HepG2 (cell line): ENCODE results near the gene PLET1. TPM values are rescaled to one million over a fixed set of nuclear protein-coding genes. Genes with fewer than 3 reads are reported as not detected.

ENCODE experiments used
- BHLHE40 ChIP-seq: IDR thresholded peaks from 2 replicates; pipeline ENCODE4 v1.6.1; 2011; ENCODE audit warnings: low read length, improper control_type of control experiment
- CENPX ChIP-seq: sonication (generic); formaldehyde crosslinking; IDR thresholded peaks from 2 replicates; pipeline ENCODE4 v1.9.0; 2021; ENCODE audit warnings: mild to moderate bottlenecking, missing genetic modification reagents, moderate library complexity
- DBP ChIP-seq: sonication (generic); formaldehyde crosslinking; IDR thresholded peaks from 2 replicates; pipeline ENCODE4 v1.4.0; 2020; ENCODE audit warnings: missing genetic modification reagents; ENCODE audit errors: not compliant biosample characterization
- ETV6 ChIP-seq: sonication (generic); formaldehyde crosslinking; conservative IDR thresholded peaks from 2 replicates; pipeline ENCODE4 v1.4.0; 2020; ENCODE audit warnings: missing genetic modification reagents
- FOSL2 ChIP-seq: sonication (generic); formaldehyde crosslinking; IDR thresholded peaks from 2 replicates; pipeline ENCODE4 v1.4.0; 2020; ENCODE audit warnings: missing genetic modification reagents
- HDAC2 ChIP-seq: sonication (generic); formaldehyde crosslinking; IDR thresholded peaks from 2 replicates; pipeline ENCODE4 v1.4.0; 2020; ENCODE audit warnings: missing genetic modification reagents
- HNF1A ChIP-seq, 2 experiments: sonication (generic) in 1 of 2; formaldehyde crosslinking in 1 of 2; IDR thresholded peaks; 2 replicates each; pipeline versions ENCODE4 v1.4.0 to v1.6.1; 2016 to 2020; ENCODE audit warnings: borderline replicate concordance in 1 of 2, low read depth in 1 of 2, mild to moderate bottlenecking in 1 of 2, missing genetic modification reagents in 1 of 2
- HNF4G ChIP-seq, 2 experiments: sonication (generic) in 1 of 2; formaldehyde crosslinking in 1 of 2; IDR thresholded peaks; 2 replicates each; pipeline versions ENCODE4 v1.4.0 to v1.6.1; 2011 to 2020; ENCODE audit warnings: borderline replicate concordance in 2 of 2, low read depth in 2 of 2, mild to moderate bottlenecking in 2 of 2, low read length in 1 of 2, missing genetic modification reagents in 1 of 2, moderate library complexity in 1 of 2
- IRF1 ChIP-seq: sonication (generic); formaldehyde crosslinking; IDR thresholded peaks from 2 replicates; pipeline ENCODE4 v1.4.0; 2020; ENCODE audit warnings: low read depth, mild to moderate bottlenecking, missing genetic modification reagents
- KAT2B ChIP-seq: fragments of 150-350 bp; IDR thresholded peaks from 2 replicates; pipeline ENCODE4 v1.6.1; 2014; ENCODE audit warnings: low read depth, low read length, borderline replicate concordance
- MBD4 ChIP-seq: IDR thresholded peaks from 2 replicates; pipeline ENCODE4 v1.6.1; 2012; ENCODE audit warnings: low read length, inconsistent platforms, borderline replicate concordance
- MED1 ChIP-seq: sonication (generic); formaldehyde crosslinking; IDR thresholded peaks from 2 replicates; pipeline ENCODE4 v1.4.0; 2020; ENCODE audit warnings: missing genetic modification reagents
- MIXL1 ChIP-seq: IDR thresholded peaks from 2 replicates; pipeline ENCODE4 v1.6.1; 2016
- MXI1 ChIP-seq: IDR thresholded peaks from 3 replicates; pipeline ENCODE4 v1.6.1; 2012; ENCODE audit warnings: low read depth, low read length, inconsistent platforms, borderline replicate concordance
- NAIF1 ChIP-seq: sonication (generic); formaldehyde crosslinking; IDR thresholded peaks from 2 replicates; pipeline ENCODE4 v1.5.0; 2020; ENCODE audit warnings: mild to moderate bottlenecking, missing genetic modification reagents, borderline replicate concordance
- NR2C2 ChIP-seq: sonication (generic); formaldehyde crosslinking; IDR thresholded peaks from 2 replicates; pipeline ENCODE4 v1.4.0; 2020; ENCODE audit warnings: missing genetic modification reagents, mild to moderate bottlenecking, moderate library complexity, borderline replicate concordance
- PRMT3 ChIP-seq: sonication (generic); formaldehyde crosslinking; IDR thresholded peaks from 2 replicates; pipeline ENCODE4 v1.8.1; 2022; ENCODE audit warnings: low read depth, mild to moderate bottlenecking, moderate library complexity, missing genetic modification reagents, borderline replicate concordance
- SIN3A ChIP-seq: IDR thresholded peaks from 2 replicates; pipeline ENCODE4 v1.6.1; 2011; ENCODE audit warnings: low read depth, mild to moderate bottlenecking, control low read depth, low read length, borderline replicate concordance
- SSRP1 ChIP-seq: IDR thresholded peaks from 2 replicates; pipeline ENCODE4 v1.6.1; 2016; ENCODE audit warnings: control low read depth
- ZBTB42 ChIP-seq: sonication (generic); formaldehyde crosslinking; IDR thresholded peaks from 2 replicates; pipeline ENCODE4 v1.5.0; 2020; ENCODE audit warnings: mild to moderate bottlenecking, missing genetic modification reagents
- ZBTB43 ChIP-seq: sonication (generic); formaldehyde crosslinking; conservative IDR thresholded peaks from 2 replicates; pipeline ENCODE4 v1.4.0; 2020; ENCODE audit warnings: missing genetic modification reagents
- ZFP36L1 ChIP-seq: sonication (generic); formaldehyde crosslinking; IDR thresholded peaks from 2 replicates; pipeline ENCODE4 v1.8.0; 2022; ENCODE audit warnings: mild to moderate bottlenecking, missing genetic modification reagents, moderate library complexity
- ZFY ChIP-seq: sonication (generic); formaldehyde crosslinking; IDR thresholded peaks from 2 replicates; pipeline ENCODE4 v1.4.0; 2020; ENCODE audit warnings: missing genetic modification reagents
- ZNF224 ChIP-seq: sonication (generic); formaldehyde crosslinking; IDR thresholded peaks from 2 replicates; pipeline ENCODE4 v1.5.0; 2020; ENCODE audit warnings: mild to moderate bottlenecking, missing genetic modification reagents
- ZNF234 ChIP-seq: sonication (generic); formaldehyde crosslinking; conservative IDR thresholded peaks from 2 replicates; pipeline ENCODE4 v1.5.1; 2020; ENCODE audit warnings: mild to moderate bottlenecking, missing genetic modification reagents
- polyA plus RNA-seq, 8 experiments: library from polyadenylated mRNA; depleted of rRNA in 3 of 8; stranded (reverse) in 7 of 8; unstranded in 1 of 8; fragments of >200 nt; fragmentation: Illumina TruSeq in 4 of 8; extraction: Trizol in 4 of 8; gene quantifications; 2 replicates each; pipeline versions ENCODE4 v1.2.1 to v1.2.3, GENCODE V29; 2011 to 2016; ENCODE audit warnings: low read depth in 4 of 8, missing spikeins in 1 of 8, mixed read lengths in 1 of 8; ENCODE audit not compliant: insufficient read depth in 1 of 8
- total RNA-seq, 5 experiments: library from RNA; depleted of rRNA; stranded (reverse); fragments of >200 nt; fragmentation: Illumina TruSeq; extraction: Trizol; gene quantifications; 2 replicates each; pipeline ENCODE4 v1.2.3, GENCODE V29; 2016; ENCODE audit warnings: low read depth in 1 of 5

PLET1 gene
- total and polyA plus RNA-seq, 2 of the 13 experiments (the other 11 are each of a cell fraction or from before 2014, with no cell fraction given), result not detected

GRCh38 chr11:112225753-112226061, 35.0 kb downstream of the PLET1 start (continued):
- TF ChIP-seq ZBTB43 (CRISPR knock-in tag) (no peak), ZNF224 (CRISPR knock-in tag) (no peak), KAT2B (no peak), ZNF234 (CRISPR knock-in tag) (no peak), FOSL2 (CRISPR knock-in tag) (peak; percentile 77; the same call in 1 of the 2 replicates), DBP (CRISPR knock-in tag) (no peak), ZFY (CRISPR knock-in tag) (no peak), ZBTB42 (no peak), SSRP1 (CRISPR knock-in tag) (no peak), CENPX (CRISPR knock-in tag) (no peak), MIXL1 (CRISPR knock-in tag) (no peak), ZFP36L1 (CRISPR knock-in tag) (no peak), MXI1 (0 out of 3 replicates have a peak, but pooled peaks have one; percentile 15), HNF4G (IDR thresholded peaks at IDR 0.05; ENCODE audit: borderline replicate concordance, low read depth, low read length) (peak; percentile 39; the same call in 1 of the 2 replicates), HNF4G (CRISPR knock-in tag; IDR thresholded peaks at IDR 0.05; ENCODE audit: borderline replicate concordance, low read depth) (no peak), PRMT3 (CRISPR knock-in tag) (no peak), IRF1 (CRISPR knock-in tag) (no peak), SIN3A (no peak), BHLHE40 (no peak), NR2C2 (CRISPR knock-in tag) (no peak), HNF1A (IDR thresholded peaks at IDR 0.05; ENCODE audit: low read depth) (no peak), HNF1A (CRISPR knock-in tag; IDR thresholded peaks at IDR 0.05; ENCODE audit: borderline replicate concordance) (no peak), MBD4 (no peak), HDAC2 (CRISPR knock-in tag) (no peak), NAIF1 (no peak), MED1 (no peak), ETV6 (CRISPR knock-in tag) (no peak)
